ENCODE measurements around the gene SH3BP4. TPM values are rescaled to one million over a fixed set of nuclear protein-coding genes. Genes with fewer than 3 reads are reported as not detected.

Gene SH3BP4
- polyA plus RNA-seq, 1 donor from 2014 or later: 2.0 TPM

- no peaks in the 10 kb centered on the region for H3K36me3 Mint-ChIP-seq
- no peaks in the 10 kb centered on the region for H3K9me3 Mint-ChIP-seq
- no peak overlapping the region for H3K4me3 Mint-ChIP-seq
- H3K27ac Mint-ChIP-seq: no peak overlapping the region
- no peaks in the 10 kb centered on the region for H3K4me1 Mint-ChIP-seq
- H3K27me3 Mint-ChIP-seq: no peaks in the 10 kb centered on the region
Observed at GRCh38 chr2:235078914-235079472, 127.2 kb downstream of the SH3BP4 start.

- no peaks in the 10 kb centered on the region for H3K27me3 Mint-ChIP-seq
Observed at GRCh38 chr2:235080101-235080500, 128.3 kb downstream of the SH3BP4 start.

GRCh38 chr2:235082578-235083338 lies 130.9 kb downstream of the SH3BP4 start:
- H3K4me3 Mint-ChIP-seq: no peak overlapping the region
- peaks cover 0 to 5% (median 0%) of the 10 kb centered on the region in 3 donors for H3K4me1 Mint-ChIP-seq
- peaks cover 2% of the 10 kb centered on the region for H3K27me3 Mint-ChIP-seq
- no peak overlapping the region for H3K27ac Mint-ChIP-seq
- H3K36me3 Mint-ChIP-seq: peaks cover 2% of the 10 kb centered on the region
- no peaks in the 10 kb centered on the region for H3K9me3 Mint-ChIP-seq

More at GRCh38 chr2:235080101-235080500, 128.3 kb downstream of the SH3BP4 start:
- H3K9me3 Mint-ChIP-seq: no peaks in the 10 kb centered on the region
- no peaks in the 10 kb centered on the region for H3K36me3 Mint-ChIP-seq
- H3K27ac Mint-ChIP-seq: no peak overlapping the region
- no peaks in the 10 kb centered on the region for H3K4me1 Mint-ChIP-seq
- no peak overlapping the region for H3K4me3 Mint-ChIP-seq

- Mint-ChIP-seq H3K27ac (no peak overlapping the region), H3K4me1 (peaks cover 0 to 5% (median 0%) of the 10 kb centered on the region in 3 donors), H3K9me3 (no peaks in the 10 kb centered on the region)
Observed at GRCh38 chr2:235083822-235084221, 132.0 kb downstream of the SH3BP4 start.

DNA sequence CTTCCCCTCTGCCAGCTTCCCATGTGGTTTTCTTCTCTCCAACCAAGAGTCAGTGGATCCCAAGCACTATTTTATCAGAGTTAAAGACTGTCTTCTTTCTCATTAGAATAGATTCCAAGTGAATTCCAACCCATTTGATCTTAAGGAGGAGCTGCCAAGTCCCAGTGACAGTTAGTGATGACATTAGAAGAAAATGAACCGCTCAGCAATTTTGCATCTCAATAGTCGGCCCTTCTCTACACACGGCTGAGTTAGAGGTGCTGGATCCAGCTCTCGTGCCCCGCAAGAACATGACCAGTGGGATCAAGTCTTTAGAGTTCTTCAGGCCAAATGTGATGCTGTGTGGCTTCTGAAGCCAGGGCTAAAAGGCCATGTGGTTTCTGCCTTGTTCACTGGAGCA lies 132.6 kb downstream of the SH3BP4 start:
- Mint-ChIP-seq H3K27ac (no peak overlapping the region), H3K9me3 (no peaks in the 10 kb centered on the region), H3K27me3 (peaks cover 2% of the 10 kb centered on the region), H3K36me3 (peaks cover 2% of the 10 kb centered on the region), H3K4me1 (peaks cover 0 to 5% (median 0%) of the 10 kb centered on the region in 3 donors), H3K4me3 (no peak overlapping the region)

More at GRCh38 chr2:235083822-235084221, 132.0 kb downstream of the SH3BP4 start:
- peaks cover 2% of the 10 kb centered on the region for H3K36me3 Mint-ChIP-seq
- H3K4me3 Mint-ChIP-seq: no peak overlapping the region
- peaks cover 2% of the 10 kb centered on the region for H3K27me3 Mint-ChIP-seq

DNA sequence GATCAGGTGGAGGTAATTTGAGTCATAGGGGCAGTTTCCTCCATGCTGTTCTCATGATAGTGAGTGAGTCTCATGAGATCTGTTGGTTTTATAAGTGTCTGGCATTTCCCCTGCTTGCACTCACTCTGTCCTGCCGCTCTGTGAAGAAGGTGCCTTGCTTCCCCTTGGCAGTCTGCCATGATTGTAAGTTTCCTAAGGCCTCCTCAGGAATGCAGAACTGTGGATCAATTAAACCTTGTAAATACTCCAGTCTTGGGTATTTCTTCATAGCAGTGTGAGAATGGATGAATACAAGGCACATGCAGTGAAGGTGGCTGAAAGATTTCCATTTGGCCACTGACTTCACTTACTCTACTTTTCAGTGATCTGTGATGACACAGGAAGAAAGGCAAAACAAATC lies 133.7 kb downstream of the SH3BP4 start:
- Mint-ChIP-seq H3K4me1 (peaks cover 0 to 5% (median 0%) of the 10 kb centered on the region in 3 donors), H3K4me3 (no peak overlapping the region), H3K9me3 (no peaks in the 10 kb centered on the region), H3K36me3 (peaks cover 2% of the 10 kb centered on the region), H3K27ac (no peak overlapping the region), H3K27me3 (peaks cover 4% of the 10 kb centered on the region)

- H3K9me3 Mint-ChIP-seq: no peaks in the 10 kb centered on the region
- peaks cover 2% of the 10 kb centered on the region for H3K36me3 Mint-ChIP-seq
- peaks cover 0 to 5% (median 0%) of the 10 kb centered on the region in 3 donors for H3K4me1 Mint-ChIP-seq
- peak overlapping the region in 1 of 4 donors; percentile 78 for H3K4me3 Mint-ChIP-seq
- H3K27me3 Mint-ChIP-seq: peaks cover 6% of the 10 kb centered on the region
- H3K27ac Mint-ChIP-seq: peak overlapping the region in 1 of 3 donors; percentile 29
Observed at GRCh38 chr2:235086481-235087184, 134.8 kb downstream of the SH3BP4 start.

GRCh38 chr2:235087832-235088495 lies 136.1 kb downstream of the SH3BP4 start:
- peak overlapping the region in 1 of 3 donors; percentile 41 for H3K27ac Mint-ChIP-seq
- H3K36me3 Mint-ChIP-seq: peaks cover 2% of the 10 kb centered on the region
- peaks cover 7% of the 10 kb centered on the region for H3K27me3 Mint-ChIP-seq
- no peaks in the 10 kb centered on the region for H3K9me3 Mint-ChIP-seq
- H3K4me1 Mint-ChIP-seq: peaks cover 0 to 5% (median 0%) of the 10 kb centered on the region in 3 donors
- no peak overlapping the region for H3K4me3 Mint-ChIP-seq

DNA sequence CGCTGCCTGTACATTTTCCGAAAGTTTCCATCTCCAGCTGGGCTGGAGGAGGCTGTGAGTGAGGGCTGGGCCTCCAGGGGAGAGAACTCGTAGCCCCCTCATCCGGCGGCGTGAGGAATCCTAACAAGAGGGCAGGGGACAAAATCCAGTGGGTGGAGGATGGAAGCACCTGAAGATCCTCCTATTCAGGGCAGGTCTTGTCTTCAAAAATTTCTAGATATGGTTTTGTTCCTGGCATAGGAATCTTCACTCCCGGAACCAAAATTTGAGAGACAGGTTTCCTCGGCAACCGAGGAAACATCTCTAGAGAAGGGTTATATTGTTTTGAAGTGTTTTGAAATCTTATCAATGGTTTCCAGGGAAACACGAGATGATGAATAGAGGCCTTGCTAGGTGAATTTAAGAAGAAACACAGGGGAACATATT lies 136.7 kb downstream of the SH3BP4 start:
- Mint-ChIP-seq H3K36me3 (peaks cover 2% of the 10 kb centered on the region), H3K4me1 (peaks cover 0 to 5% (median 0%) of the 10 kb centered on the region in 3 donors), H3K9me3 (no peaks in the 10 kb centered on the region), H3K27me3 (peaks cover 11% of the 10 kb centered on the region), H3K27ac (no peak overlapping the region), H3K4me3 (no peak overlapping the region)

DNA sequence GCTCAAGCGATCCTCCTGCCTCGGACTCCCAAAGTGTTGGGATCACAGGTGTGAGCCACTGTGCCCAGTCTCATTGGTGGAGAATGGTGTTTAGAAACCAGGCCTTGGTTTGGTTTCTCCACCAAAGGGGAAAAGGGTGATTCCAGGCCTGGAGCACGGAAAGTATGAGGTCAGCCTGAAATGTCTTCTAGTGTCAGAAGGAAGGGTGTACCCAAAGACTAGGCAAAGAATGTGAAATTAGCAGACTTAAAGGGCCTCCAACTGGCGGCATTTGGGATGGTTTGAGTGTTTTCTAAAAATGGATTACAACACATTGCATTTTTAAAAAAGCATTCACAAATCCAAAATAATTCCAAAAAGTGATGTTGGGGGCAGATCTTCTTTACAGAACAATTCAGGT lies 139.6 kb downstream of the SH3BP4 start:
- no peak overlapping the region for H3K4me3 Mint-ChIP-seq
- peaks cover 11% of the 10 kb centered on the region for H3K27me3 Mint-ChIP-seq
- no peaks in the 10 kb centered on the region for H3K9me3 Mint-ChIP-seq
- H3K36me3 Mint-ChIP-seq: no peaks in the 10 kb centered on the region
- H3K27ac Mint-ChIP-seq: no peak overlapping the region
- H3K4me1 Mint-ChIP-seq: peaks cover 0 to 5% (median 0%) of the 10 kb centered on the region in 3 donors

- Mint-ChIP-seq H3K9me3 (no peaks in the 10 kb centered on the region), H3K36me3 (no peaks in the 10 kb centered on the region), H3K4me3 (no peak overlapping the region), H3K27me3 (peaks cover 10% of the 10 kb centered on the region), H3K27ac (peak overlapping the region in 1 of 3 donors; percentile 54), H3K4me1 (peaks cover 0 to under 1% (median 0%) of the 10 kb centered on the region in 3 donors)
Observed at GRCh38 chr2:235091983-235092382, 140.2 kb downstream of the SH3BP4 start.

DNA sequence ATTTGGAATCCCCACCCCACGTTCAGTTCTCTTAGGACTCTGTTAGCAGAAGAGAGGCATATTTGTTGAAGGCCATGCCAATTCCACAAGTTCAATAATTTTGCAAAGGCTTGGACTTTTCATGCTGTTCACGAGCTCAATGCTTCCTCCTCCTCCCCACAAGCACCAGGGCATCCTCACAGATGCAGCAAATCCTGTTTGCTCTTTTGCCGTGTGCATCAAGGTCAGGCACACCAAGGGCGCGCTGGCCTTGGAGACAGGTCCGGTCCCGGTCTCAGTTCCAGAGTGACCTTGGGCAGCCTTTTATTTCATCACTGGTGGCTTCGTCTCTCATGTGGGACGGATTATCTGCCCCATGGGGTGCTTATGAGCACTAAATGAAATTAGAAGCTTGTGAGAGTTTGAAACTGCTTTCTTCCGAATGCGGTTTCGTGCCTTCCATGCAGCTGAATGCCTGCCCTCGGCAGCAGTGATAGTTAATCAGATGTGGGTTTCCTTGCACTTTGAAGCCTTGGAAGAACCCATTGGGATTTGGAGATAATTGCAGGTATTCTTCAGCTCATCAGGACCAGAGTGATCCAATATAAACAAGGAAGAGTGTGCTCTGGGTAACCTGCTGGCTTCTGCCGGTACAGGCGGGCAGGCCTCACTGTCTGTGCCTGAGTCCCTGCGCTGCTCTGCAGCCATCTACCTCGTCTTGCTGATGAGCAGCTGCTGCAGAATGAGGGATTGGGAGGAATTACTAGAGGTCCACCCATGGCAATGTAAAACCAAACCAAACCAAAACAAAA lies 140.8 kb downstream of the SH3BP4 start:
- no peak overlapping the region for H3K27ac Mint-ChIP-seq
- no peaks in the 10 kb centered on the region for H3K36me3 Mint-ChIP-seq
- peaks cover 10% of the 10 kb centered on the region for H3K27me3 Mint-ChIP-seq
- H3K9me3 Mint-ChIP-seq: no peaks in the 10 kb centered on the region
- H3K4me3 Mint-ChIP-seq: no peak overlapping the region
- no peaks in the 10 kb centered on the region for H3K4me1 Mint-ChIP-seq

- Mint-ChIP-seq H3K27me3 (peaks cover 10% of the 10 kb centered on the region), H3K4me1 (no peaks in the 10 kb centered on the region), H3K36me3 (no peaks in the 10 kb centered on the region)
Observed at GRCh38 chr2:235094457-235094856, 142.6 kb downstream of the SH3BP4 start.

DNA sequence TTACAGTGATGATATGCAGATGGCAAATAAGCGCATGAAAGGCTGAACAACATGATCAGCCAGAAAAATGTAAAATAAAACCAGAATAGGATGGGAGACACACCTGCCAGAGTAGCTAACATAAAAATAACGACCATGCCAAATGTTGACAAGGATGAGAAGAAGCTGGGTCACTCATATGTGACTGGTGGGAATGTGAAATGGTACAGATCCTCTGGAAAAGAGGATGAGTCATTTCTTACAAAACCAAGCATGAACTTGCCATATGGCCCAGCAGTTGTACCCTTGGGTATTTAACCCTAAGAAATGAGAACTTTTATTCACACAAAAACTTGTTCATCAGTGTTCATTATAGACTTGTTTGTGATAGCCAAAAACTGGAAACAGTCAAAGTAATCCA lies 143.8 kb downstream of the SH3BP4 start:
- Mint-ChIP-seq H3K27me3 (peaks cover 9% of the 10 kb centered on the region), H3K36me3 (no peaks in the 10 kb centered on the region), H3K27ac (no peak overlapping the region), H3K4me1 (no peaks in the 10 kb centered on the region), H3K9me3 (no peaks in the 10 kb centered on the region), H3K4me3 (no peak overlapping the region)

More at GRCh38 chr2:235094457-235094856, 142.6 kb downstream of the SH3BP4 start:
- Mint-ChIP-seq H3K9me3 (no peaks in the 10 kb centered on the region), H3K4me3 (no peak overlapping the region), H3K27ac (peak overlapping the region in 1 of 3 donors; percentile 71)
